T-helper 1 cell treated with Interleukin-12 subunit alpha and Interleukin-12 subunit beta and Interleukin-4 antibody, amounts not matched to agents 30 μg/mL and 1 μg/mL, for 36 hours (primary cell): Measurements from ENCODE around the gene KAT6B.

Experiments
- H3K27ac Mint-ChIP-seq: one replicate; pipeline ENCODE4 v1.8.0; 2021; ENCODE audit warnings: mild to moderate bottlenecking, mixed read lengths
- H3K27me3 Mint-ChIP-seq: one replicate; pipeline ENCODE4 v1.8.0; 2021; ENCODE audit warnings: low read depth, mixed read lengths
- H3K36me3 Mint-ChIP-seq: one replicate; pipeline ENCODE4 v1.8.0; 2021; ENCODE audit warnings: low read depth, mixed read lengths
- H3K4me1 Mint-ChIP-seq: one replicate; pipeline ENCODE4 v1.8.0; 2021; ENCODE audit warnings: low read depth, mixed read lengths
- H3K4me3 Mint-ChIP-seq: one replicate; pipeline ENCODE4 v1.8.0; 2021; ENCODE audit warnings: mild to moderate bottlenecking, moderate library complexity, mixed read lengths
- H3K9me3 Mint-ChIP-seq: one replicate; pipeline ENCODE4 v1.8.0; 2021; ENCODE audit warnings: mixed read lengths

The KAT6B gene

DNA sequence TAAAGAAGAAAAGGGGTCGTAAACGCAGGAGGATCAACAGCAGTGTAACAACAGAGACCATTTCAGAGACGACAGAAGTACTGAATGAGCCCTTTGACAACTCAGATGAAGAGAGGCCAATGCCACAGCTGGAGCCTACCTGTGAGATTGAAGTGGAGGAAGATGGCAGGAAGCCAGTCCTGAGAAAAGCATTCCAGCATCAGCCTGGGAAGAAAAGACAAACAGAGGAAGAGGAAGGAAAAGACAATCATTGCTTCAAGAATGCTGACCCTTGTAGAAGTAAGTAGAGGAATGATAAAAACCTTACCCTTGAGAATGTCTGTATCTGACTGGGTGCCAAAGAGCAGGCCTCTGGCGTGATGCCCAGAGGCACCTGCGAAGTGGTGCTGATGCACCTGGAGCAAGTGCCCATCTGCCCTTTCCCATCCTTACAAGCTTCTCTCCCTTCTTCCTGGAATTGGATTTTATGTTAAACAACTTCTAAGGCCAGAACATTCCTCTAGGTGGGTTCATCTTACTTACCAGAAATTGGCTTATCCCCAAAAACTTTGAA is 198.6 kb downstream of the KAT6B start:
- Mint-ChIP-seq H3K27ac (no peak overlapping the region), H3K4me3 (no peak overlapping the region), H3K36me3 (peaks cover 38% of the 10 kb centered on the region), H3K27me3 (no peaks in the 10 kb centered on the region), H3K4me1 (peaks cover 9% of the 10 kb centered on the region), H3K9me3 (no peaks in the 10 kb centered on the region)

GRCh38 chr10:75028049-75028448 is 201.6 kb downstream of the KAT6B start:
- Mint-ChIP-seq H3K27ac (no peak overlapping the region), H3K9me3 (no peaks in the 10 kb centered on the region), H3K36me3 (peaks cover 34% of the 10 kb centered on the region), H3K4me3 (no peak overlapping the region), H3K27me3 (no peaks in the 10 kb centered on the region), H3K4me1 (no peaks in the 10 kb centered on the region)

DNA sequence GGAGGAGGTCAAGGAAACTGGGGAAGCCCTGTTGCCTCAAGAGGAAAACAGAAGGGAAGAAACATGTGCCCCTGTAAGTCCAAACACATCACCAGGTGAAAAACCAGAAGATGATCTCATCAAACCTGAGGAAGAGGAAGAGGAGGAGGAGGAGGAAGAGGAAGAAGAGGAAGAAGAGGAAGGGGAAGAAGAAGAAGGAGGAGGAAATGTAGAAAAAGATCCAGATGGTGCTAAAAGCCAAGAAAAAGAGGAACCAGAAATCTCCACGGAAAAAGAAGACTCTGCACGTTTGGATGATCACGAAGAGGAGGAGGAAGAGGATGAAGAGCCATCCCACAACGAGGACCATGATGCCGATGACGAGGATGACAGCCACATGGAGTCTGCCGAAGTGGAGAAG is 202.3 kb downstream of the KAT6B start:
- H3K36me3 Mint-ChIP-seq, result peaks cover 33% of the 10 kb centered on the region
- no peak overlapping the region for H3K27ac Mint-ChIP-seq
- no peaks in the 10 kb centered on the region for H3K4me1 Mint-ChIP-seq
- no peaks in the 10 kb centered on the region for H3K9me3 Mint-ChIP-seq
- H3K27me3 Mint-ChIP-seq, result no peaks in the 10 kb centered on the region
- no peak overlapping the region for H3K4me3 Mint-ChIP-seq

GRCh38 chr10:75029420-75029819 is 203.0 kb downstream of the KAT6B start:
- H3K27me3 Mint-ChIP-seq, result no peaks in the 10 kb centered on the region
- H3K9me3 Mint-ChIP-seq, result no peaks in the 10 kb centered on the region
- H3K4me1 Mint-ChIP-seq, result peaks cover 5% of the 10 kb centered on the region
- H3K36me3 Mint-ChIP-seq, result peaks cover 33% of the 10 kb centered on the region
- H3K4me3 Mint-ChIP-seq, result no peak overlapping the region
- H3K27ac Mint-ChIP-seq, result no peak overlapping the region

GRCh38 chr10:75029857-75030256 is 203.5 kb downstream of the KAT6B start:
- H3K36me3 Mint-ChIP-seq, result peaks cover 31% of the 10 kb centered on the region
- no peak overlapping the region for H3K27ac Mint-ChIP-seq
- no peaks in the 10 kb centered on the region for H3K9me3 Mint-ChIP-seq
- peaks cover 9% of the 10 kb centered on the region for H3K4me1 Mint-ChIP-seq
- H3K27me3 Mint-ChIP-seq, result no peaks in the 10 kb centered on the region
- no peak overlapping the region for H3K4me3 Mint-ChIP-seq

DNA sequence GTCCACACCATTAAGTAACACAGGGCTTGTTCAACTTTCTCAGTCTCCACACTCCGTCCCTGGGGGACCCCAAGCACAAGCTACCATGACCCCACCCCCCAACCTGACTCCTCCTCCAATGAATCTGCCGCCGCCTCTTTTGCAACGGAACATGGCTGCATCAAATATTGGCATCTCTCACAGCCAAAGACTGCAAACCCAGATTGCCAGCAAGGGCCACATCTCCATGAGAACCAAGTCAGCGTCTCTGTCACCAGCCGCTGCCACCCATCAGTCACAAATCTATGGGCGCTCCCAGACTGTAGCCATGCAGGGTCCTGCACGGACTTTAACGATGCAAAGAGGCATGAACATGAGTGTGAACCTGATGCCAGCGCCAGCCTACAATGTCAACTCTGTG is 204.0 kb downstream of the KAT6B start:
- H3K4me1 Mint-ChIP-seq, result peaks cover 14% of the 10 kb centered on the region
- peaks cover 30% of the 10 kb centered on the region for H3K36me3 Mint-ChIP-seq
- H3K27ac Mint-ChIP-seq, result no peak overlapping the region

GRCh38 chr10:75032119-75032518 is 205.7 kb downstream of the KAT6B start:
- Mint-ChIP-seq H3K9me3 (no peaks in the 10 kb centered on the region), H3K4me3 (no peak overlapping the region), H3K27me3 (no peaks in the 10 kb centered on the region), H3K27ac (no peak overlapping the region), H3K4me1 (peaks cover 15% of the 10 kb centered on the region), H3K36me3 (peaks cover 25% of the 10 kb centered on the region)

More for the DNA sequence above, 204.0 kb downstream of the KAT6B start:
- Mint-ChIP-seq H3K9me3 (no peaks in the 10 kb centered on the region), H3K27me3 (no peaks in the 10 kb centered on the region), H3K4me3 (no peak overlapping the region)

DNA sequence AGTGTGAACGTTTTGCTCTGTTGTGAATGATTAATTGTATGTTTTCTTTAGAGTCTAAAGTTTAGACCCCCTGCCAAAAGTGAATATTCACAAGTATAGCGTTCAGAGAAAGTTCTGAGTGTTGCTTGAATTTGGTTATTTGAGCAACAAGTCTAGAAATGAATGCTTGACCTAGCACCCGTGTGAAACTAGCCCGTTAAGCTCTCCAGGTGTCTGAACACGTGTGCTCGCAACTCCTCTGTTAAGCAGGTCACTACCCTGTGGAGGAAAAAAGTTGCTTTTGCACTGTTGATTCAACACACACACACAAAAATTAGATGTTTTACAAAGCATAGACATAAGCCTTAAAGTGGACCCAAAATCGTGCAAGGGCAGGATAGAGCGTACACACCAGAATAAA is 206.4 kb downstream of the KAT6B start:
- Mint-ChIP-seq H3K4me1 (peaks cover 17% of the 10 kb centered on the region), H3K4me3 (no peak overlapping the region), H3K27ac (no peak overlapping the region), H3K27me3 (no peaks in the 10 kb centered on the region), H3K9me3 (no peaks in the 10 kb centered on the region), H3K36me3 (peaks cover 25% of the 10 kb centered on the region)

- Mint-ChIP-seq H3K27me3 (no peaks in the 10 kb centered on the region), H3K4me1 (peaks cover 17% of the 10 kb centered on the region), H3K9me3 (no peaks in the 10 kb centered on the region), H3K27ac (no peak overlapping the region), H3K4me3 (no peak overlapping the region), H3K36me3 (peaks cover 22% of the 10 kb centered on the region)
These were observed 207.2 kb downstream of the KAT6B start for GRCh38 chr10:75033399-75034130.

DNA sequence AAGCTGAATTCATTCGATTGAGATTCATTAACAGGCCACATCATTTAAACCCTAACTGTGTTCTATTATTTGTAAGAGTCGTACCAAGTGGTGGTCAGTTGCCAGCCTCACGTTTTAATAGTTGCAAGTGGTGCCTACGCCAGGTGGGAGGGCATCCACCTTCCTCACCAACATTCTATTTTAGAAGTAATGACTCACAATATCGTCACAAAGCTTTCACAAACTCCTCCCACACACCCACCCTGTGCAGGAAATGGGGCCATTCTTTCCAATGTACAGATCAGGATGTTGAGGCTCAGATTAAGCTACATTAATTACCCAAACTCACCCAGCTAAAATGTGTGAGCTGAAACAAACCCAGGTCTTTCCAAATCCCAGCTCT is 207.7 kb downstream of the KAT6B start:
- H3K27ac Mint-ChIP-seq, result peak overlapping the region; percentile 16
- H3K9me3 Mint-ChIP-seq, result no peaks in the 10 kb centered on the region
- peaks cover 17% of the 10 kb centered on the region for H3K4me1 Mint-ChIP-seq
- H3K36me3 Mint-ChIP-seq, result peaks cover 18% of the 10 kb centered on the region
- no peak overlapping the region for H3K4me3 Mint-ChIP-seq
- H3K27me3 Mint-ChIP-seq, result no peaks in the 10 kb centered on the region

- peaks cover 17% of the 10 kb centered on the region for H3K4me1 Mint-ChIP-seq
- peaks cover 15% of the 10 kb centered on the region for H3K36me3 Mint-ChIP-seq
- no peaks in the 10 kb centered on the region for H3K9me3 Mint-ChIP-seq
- no peaks in the 10 kb centered on the region for H3K27me3 Mint-ChIP-seq
- H3K27ac Mint-ChIP-seq, result no peak overlapping the region
- no peak overlapping the region for H3K4me3 Mint-ChIP-seq
These were observed 208.4 kb downstream of the KAT6B start for GRCh38 chr10:75034714-75035258.

DNA sequence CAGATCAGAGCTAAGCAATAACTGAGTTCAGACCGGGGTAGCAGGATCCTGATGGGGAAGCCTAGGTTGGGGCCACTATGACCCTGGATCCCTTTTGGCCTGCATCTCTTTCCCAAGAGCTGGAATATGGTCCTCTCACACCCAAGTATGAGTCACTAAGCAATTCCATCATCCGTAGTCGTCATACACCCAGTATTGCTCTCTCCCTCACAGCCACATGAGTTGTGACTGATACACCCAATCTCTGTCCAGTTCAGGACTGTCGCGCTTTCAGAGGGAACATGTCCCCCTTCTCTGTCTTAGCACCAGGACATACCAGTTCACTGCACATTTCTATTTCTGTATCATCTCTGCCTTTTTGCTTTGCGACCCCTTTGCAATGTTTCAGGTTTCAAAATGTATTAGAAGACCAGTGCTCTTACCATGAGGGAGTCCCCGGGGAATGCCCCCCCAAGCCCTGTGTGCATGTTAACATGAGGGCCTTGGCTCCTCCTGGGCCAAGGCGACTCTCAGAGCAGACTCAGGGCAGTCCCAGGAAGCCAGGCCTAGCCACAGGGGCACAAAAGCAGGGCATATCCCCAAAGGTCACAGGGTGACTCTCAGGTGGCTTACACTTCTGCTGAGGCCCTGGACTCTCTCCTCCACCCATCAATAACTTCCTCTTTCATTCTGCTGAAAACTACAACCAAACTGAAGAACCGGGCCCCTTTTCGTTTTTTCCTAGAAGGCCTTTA is 209.7 kb downstream of the KAT6B start:
- Mint-ChIP-seq H3K27ac (no peak overlapping the region), H3K9me3 (no peaks in the 10 kb centered on the region), H3K4me3 (no peak overlapping the region), H3K27me3 (no peaks in the 10 kb centered on the region), H3K36me3 (peaks cover 5% of the 10 kb centered on the region), H3K4me1 (peaks cover 17% of the 10 kb centered on the region)

DNA sequence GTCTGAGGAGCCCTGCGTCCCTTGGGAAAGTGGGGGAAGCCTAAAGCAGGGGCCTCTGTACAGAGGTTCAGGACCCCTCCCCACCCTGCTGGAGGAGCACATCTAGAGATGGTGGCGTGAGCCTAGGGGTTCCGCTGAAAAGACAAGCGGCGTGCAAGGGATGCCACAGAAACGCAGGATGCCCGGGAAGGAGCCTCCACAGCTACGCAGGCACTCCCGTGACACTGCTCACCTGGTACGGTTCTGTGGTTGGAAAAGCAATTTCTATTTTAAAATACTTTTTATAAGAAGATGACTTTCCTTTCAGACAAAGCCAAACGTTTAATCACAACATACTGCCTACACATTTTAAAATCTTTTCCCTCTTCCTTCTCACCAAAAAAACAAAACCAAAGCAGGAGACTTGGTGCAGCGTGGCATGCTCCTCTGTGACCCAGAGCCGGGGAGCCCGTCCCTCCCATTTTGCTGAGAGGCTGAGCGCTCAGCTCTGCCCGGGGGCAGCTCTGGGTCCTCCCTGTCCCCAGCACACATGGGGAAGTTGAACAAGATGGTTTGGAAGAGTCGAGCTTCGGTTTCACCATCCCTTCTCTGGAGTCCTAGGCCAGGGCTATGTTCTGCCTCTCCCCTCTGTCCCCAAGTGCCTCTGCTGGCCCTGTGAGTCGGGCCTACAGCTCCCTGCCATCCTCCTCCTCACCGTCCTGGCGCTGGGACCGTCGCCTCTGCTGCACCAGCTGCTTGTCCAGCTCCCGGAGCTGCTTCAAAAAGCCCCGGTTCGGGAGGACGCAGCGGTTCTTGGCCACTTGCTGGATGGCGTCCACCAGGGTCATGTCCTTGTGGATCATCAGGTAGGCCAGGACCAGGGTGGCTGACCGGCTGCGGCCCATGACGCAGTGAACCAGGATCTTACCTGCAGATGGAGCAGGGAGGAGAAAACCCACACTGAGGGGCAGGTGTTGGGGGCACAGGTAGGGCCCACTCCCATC is 211.1 kb downstream of the KAT6B start:
- no peak overlapping the region for H3K4me3 Mint-ChIP-seq

DNA sequence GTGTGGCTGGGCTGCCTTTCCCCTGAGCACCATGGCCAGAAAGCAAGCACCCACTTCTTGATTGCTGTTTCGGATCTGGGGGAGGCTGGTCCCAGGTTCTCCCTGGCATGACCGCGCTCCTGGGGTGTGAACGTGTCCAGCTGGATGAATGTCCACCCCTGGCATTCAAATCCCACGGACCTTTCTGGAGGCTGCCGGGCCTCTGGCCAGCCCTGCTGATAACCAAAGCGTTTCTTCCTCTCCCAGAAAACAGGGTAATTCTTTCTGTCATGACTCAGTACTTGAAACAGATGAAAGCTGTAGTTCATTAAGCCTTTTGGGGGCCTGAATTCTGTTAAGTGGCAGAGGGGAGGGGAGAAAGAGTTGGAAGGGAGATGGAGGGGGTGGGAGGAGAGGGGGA is 211.9 kb downstream of the KAT6B start:
- Mint-ChIP-seq H3K9me3 (no peaks in the 10 kb centered on the region), H3K4me3 (no peak overlapping the region), H3K27ac (no peak overlapping the region), H3K4me1 (peaks cover 24% of the 10 kb centered on the region), H3K27me3 (no peaks in the 10 kb centered on the region), H3K36me3 (peaks cover 3% of the 10 kb centered on the region)

More for the DNA sequence above, 211.1 kb downstream of the KAT6B start:
- no peaks in the 10 kb centered on the region for H3K9me3 Mint-ChIP-seq
- no peak overlapping the region for H3K27ac Mint-ChIP-seq
- H3K27me3 Mint-ChIP-seq, result no peaks in the 10 kb centered on the region
- peaks cover 19% of the 10 kb centered on the region for H3K4me1 Mint-ChIP-seq
- H3K36me3 Mint-ChIP-seq, result peaks cover 3% of the 10 kb centered on the region
